ENCODE results near the gene TEAD2.

Gene TEAD2

GRCh38 chr19:49295208-49295880, 66.9 kb downstream of the TEAD2 start:
- H3K27me3 ChIP-seq (ENCODE audit: insufficient read depth, low read length, poor library complexity, severe bottlenecking), result no peaks in the 10 kb centered on the region
- TF ChIP-seq EZH2phosphoT487 (IDR thresholded peaks at IDR 0.05; ENCODE audit: borderline replicate concordance), result no peak
- no peak for TF ChIP-seq CTCF (conservative IDR thresholded peaks at IDR 0.05; ENCODE audit: low read length)
- H4K20me1 ChIP-seq (ENCODE audit: insufficient read depth, low read length, poor library complexity, severe bottlenecking), result no peaks in the 10 kb centered on the region
- H3K9me2 ChIP-seq (replicated peaks; ENCODE audit: low read depth, low read length), result no peaks in the 10 kb centered on the region
- no peaks in the 10 kb centered on the region for H3K4me1 ChIP-seq (ENCODE audit: insufficient read depth, low read length, poor library complexity, severe bottlenecking)
- no peaks in the 10 kb centered on the region for H3K36me3 ChIP-seq (ENCODE audit: insufficient read depth, low read length)
- H3K9ac ChIP-seq (ENCODE audit: low read depth, low read length, poor library complexity, severe bottlenecking), result no peak overlapping the region
- no peaks in the 10 kb centered on the region for H3K9me3 ChIP-seq (ENCODE audit: insufficient read depth, low read depth, low read length)
- no peaks in the 10 kb centered on the region for H3F3A ChIP-seq (ENCODE audit: low read depth)
- no peak overlapping the region for H2AFZ ChIP-seq (ENCODE audit: low read length)
- no peak overlapping the region for H3K4me2 ChIP-seq (ENCODE audit: low read depth, low read length, poor library complexity, severe bottlenecking)
- H3K4me3 ChIP-seq (ENCODE audit: low read length, poor library complexity, severe bottlenecking), result no peak overlapping the region
- no peaks in the 10 kb centered on the region for H3K79me2 ChIP-seq (ENCODE audit: insufficient read depth, low read length)

GRCh38 chr19:49294401-49294800, 67.8 kb downstream of the TEAD2 start:
- Histone ChIP-seq H3K4me1 (ENCODE audit: insufficient read depth, low read length, poor library complexity, severe bottlenecking) (no peaks in the 10 kb centered on the region), H4K20me1 (ENCODE audit: insufficient read depth, low read length, poor library complexity, severe bottlenecking) (no peaks in the 10 kb centered on the region), H3K27me3 (ENCODE audit: insufficient read depth, low read length, poor library complexity, severe bottlenecking) (no peaks in the 10 kb centered on the region), H3K9me2 (replicated peaks; ENCODE audit: low read depth, low read length) (no peaks in the 10 kb centered on the region), H3F3A (ENCODE audit: low read depth) (no peaks in the 10 kb centered on the region), H3K9ac (ENCODE audit: low read depth, low read length, poor library complexity, severe bottlenecking) (no peak overlapping the region), H2AFZ (ENCODE audit: low read length) (no peak overlapping the region), H3K4me2 (ENCODE audit: low read depth, low read length, poor library complexity, severe bottlenecking) (no peak overlapping the region), H3K36me3 (ENCODE audit: insufficient read depth, low read length) (no peaks in the 10 kb centered on the region), H3K9me3 (ENCODE audit: insufficient read depth, low read depth, low read length) (no peaks in the 10 kb centered on the region), H3K4me3 (ENCODE audit: low read length, poor library complexity, severe bottlenecking) (no peak overlapping the region), H3K79me2 (ENCODE audit: insufficient read depth, low read length) (no peaks in the 10 kb centered on the region)
- TF ChIP-seq CTCF (conservative IDR thresholded peaks at IDR 0.05; ENCODE audit: low read length) (no peak), EZH2phosphoT487 (IDR thresholded peaks at IDR 0.05; ENCODE audit: borderline replicate concordance) (no peak)
